ENCODE measurements around the gene TMEM201.
"Not testable (repeated sequence)": the region's sequence is repeated elsewhere in the genome, so short reads cannot be mapped to it uniquely, and the experiment has no call there.

Gene TMEM201, protein sequence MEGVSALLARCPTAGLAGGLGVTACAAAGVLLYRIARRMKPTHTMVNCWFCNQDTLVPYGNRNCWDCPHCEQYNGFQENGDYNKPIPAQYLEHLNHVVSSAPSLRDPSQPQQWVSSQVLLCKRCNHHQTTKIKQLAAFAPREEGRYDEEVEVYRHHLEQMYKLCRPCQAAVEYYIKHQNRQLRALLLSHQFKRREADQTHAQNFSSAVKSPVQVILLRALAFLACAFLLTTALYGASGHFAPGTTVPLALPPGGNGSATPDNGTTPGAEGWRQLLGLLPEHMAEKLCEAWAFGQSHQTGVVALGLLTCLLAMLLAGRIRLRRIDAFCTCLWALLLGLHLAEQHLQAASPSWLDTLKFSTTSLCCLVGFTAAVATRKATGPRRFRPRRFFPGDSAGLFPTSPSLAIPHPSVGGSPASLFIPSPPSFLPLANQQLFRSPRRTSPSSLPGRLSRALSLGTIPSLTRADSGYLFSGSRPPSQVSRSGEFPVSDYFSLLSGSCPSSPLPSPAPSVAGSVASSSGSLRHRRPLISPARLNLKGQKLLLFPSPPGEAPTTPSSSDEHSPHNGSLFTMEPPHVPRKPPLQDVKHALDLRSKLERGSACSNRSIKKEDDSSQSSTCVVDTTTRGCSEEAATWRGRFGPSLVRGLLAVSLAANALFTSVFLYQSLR

DNA sequence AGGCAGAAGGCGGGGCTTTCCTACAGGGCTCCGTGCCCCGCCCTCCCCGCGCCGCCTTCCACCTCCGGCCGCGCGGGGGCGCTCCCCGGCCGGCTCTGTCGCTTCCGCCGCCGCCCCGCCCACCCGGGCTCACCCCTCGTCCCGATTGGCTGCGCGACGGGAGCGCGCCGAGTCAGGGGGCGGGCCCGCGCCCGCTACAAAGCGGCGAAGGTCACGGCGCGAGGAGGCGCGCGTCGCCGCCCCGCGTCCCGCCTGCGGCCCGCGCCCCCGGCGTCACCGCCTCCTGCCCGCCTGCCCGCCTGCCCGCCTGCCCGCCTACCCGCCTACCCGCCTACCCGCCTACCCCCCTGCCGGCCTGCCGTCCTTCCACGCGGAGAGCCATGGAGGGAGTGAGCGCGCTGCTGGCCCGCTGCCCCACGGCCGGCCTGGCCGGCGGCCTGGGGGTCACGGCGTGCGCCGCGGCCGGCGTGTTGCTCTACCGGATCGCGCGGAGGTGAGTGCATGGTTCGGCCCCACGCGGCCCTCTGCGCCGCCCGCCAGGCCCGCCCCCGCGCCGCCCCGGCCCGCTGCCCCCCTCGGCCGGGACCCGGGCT lies at the start of gene TMEM201:
Gene TMEM201, plus strand, starts transcription at position 361 of the 593 bp plus-strand sequence. Its CDS starts 20 bp downstream, at position 381.
- DNase-seq, result peak; percentile 95

DNA sequence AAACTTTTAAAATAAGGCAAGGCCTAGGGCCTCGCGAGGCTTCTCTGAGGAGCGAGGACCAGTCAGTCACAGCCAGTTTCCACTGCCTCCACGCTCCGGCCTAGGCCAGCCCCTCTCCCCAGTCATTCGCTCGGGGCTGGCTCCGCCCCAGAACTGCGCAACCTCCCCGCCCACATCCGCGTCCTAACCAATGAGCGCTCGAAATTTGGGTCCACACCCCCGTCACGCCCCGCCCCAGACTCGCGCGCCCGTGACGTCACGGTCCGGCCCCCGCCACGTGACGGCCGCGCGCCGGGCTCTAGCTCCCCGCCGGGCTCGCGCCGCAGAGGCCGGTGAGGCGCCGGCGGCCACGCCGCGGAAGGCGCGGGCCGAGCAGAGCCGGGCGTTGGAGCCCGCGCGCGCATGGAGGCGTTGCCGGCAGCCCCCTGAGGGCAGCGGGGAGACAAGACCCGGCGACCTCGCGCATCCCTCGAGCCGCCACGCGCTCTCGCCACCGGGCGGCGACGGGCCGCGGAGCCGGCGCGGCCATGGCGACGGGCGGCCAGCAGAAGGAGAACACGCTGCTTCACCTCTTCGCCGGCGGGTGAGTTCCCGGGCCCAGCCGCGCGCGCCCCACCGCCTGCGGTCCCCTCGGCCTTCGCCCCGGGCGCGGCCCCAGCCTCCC lies 49.4 kb upstream of the TMEM201 start, which contains the start of gene SLC25A33:
Gene SLC25A33, plus strand, starts transcription at position 301 of the 664 bp plus-strand sequence. Its CDS starts 227 bp downstream, at position 528.
- peak; percentile 99 for DNase-seq

DNA sequence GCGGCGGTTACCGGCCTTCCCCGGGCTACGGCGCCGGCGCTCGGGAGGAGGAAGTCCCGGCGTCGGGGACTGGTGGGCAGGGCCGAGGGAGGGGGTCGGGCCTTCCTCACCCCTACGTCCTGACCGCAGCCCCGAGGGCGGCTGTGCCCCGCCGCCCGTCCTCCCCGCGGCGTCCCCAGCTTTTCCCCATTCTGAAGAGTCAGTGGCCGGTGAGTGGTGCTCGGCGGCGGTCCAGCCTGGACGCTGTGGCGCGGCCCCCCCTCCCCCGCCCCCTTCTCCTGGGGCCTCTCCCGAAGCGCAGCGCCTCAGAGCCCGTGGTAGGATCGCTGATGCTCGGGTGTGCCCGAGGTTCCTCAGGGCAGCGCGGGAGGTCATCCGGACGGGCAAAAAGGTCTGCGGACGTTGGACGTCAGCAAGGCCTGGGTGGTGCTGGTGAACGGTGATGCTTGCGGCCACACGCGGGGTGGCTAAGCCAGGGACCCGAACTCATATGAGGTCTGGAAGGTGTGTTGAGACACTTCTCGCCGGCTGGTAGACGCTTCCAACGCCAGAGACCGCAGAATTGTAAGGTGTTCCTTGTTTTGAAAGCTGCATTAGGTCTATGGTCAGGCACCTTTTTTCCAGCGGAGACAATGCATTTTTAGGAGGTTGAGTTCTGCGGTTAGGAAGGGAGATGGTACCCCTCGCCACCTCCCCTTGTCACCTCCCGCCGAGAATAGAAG lies 48.7 kb upstream of the TMEM201 start:
- peak; percentile 73 for DNase-seq

DNA sequence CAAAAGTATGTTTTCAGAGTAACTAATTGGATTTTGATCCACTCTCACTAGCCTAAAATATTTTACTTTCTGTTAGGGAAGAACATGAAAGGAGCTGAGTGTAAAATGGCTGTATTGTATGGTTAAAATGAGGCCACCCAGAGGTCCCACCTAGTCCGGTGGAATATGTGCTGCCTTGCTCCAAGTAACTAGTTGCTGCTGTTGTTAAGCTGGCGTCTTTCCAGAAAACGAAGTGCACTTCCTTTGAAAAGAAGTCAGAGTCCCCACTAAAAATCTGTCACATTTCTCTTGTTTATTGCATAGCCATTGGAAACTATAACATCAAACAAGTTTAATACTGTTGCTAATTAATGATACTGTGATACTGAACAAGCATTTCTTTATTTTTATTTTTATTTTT lies 46.3 kb upstream of the TMEM201 start:
- DNase-seq, result no peak

DNA sequence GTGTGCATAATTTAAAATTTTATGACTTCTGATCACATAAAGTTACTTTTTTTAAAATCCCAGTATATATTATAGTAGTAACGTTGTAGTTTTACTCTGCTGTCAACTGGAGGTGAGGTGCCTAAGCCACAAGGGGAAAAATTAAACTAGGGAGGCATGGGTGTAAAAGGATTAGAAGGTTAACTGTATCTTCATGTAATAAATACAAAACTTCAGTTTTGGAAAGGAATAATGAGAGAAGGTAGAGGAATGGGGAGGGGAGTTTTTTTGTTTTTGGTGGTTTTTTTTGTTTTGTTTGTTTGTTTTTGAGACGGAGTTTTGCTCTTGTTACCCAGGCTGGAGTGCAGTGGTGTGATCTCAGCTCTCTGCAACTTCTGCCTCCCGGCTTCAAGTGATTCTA lies 43.8 kb upstream of the TMEM201 start:
- no peak for DNase-seq

DNA sequence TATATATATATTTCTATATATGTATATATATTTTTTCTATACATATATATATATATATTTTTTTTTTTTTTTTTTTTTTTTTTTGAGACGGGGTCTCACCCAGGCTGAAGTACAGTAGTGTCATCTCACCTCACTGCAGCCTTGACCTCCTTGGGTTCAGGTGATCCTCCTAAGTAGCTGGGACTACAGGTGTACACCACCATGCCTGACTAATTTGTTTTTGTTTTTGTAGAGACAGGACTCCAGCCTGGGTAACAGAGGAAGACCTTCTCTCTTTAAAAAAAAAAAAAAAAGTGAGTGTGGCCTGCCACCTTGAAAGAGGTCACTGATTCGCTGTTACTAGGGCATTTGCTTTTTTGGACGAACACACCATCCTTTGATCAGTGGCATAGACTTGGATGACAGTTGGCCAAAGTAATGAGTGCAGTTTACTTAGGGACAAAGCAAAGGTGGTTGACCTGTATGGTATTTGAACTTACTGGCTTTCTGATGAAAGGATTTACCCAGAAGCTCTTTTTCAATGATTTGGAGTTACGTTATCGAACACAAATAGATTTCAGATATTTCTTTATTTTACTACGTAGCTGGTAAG lies 38.7 kb upstream of the TMEM201 start:
- DNase-seq, result no peak

DNA sequence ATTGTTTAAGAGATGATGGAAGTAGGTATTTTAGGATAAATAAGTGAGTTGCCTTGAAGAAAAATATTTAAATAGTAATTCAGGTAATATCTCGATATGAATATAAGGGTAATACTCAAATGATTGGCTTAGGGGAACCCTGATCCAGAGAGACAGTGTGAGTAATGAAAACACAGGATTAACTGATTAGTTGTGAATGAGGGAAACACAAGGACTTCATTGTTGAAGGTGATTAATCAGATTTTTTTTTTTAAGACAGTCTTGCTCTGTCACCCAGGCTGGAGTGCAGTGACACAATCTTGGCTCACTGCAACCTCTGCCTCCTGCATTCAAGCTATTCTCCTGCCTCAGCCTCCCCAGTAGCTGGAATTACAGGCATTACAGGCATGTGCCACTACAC lies 36.7 kb upstream of the TMEM201 start:
- DNase-seq, result no peak

DNA sequence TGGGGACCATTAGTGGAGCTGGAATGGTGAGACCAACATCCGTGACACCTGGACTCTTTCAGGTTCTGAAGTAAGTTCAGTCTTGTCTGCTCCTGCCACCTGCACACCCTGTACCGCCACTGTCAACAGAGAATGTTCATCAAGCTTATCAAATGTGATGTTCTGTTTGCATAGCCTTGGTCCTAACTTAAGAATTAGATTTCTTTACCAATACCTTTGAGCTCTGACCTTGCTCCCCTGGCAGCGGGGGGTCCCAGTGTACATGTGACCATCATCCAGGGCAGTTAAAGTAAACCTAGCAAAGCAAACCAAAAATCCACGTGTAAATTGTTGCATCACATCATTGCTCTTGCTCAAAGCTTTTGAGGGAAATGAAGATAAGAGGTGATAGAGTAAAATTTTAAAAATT lies 35.0 kb upstream of the TMEM201 start:
- no peak for DNase-seq

DNA sequence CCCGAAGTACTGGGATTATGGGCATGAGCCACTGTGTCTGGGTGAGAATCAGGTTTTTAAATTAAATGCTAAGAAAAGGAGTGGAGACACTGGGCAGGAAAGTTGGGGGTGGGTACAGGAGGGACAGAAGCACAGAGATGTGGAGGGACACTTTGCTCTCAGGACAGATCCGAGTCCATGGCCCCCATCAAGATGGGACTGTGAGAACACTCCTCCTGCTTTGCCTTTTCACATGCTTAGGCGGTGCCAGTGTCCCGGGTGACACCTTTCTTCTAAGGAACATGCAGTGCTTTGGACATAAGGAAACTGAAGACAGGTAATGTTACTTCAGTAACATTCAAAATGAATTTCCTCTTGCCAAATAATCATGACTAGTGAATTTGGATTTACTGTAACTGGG lies 32.8 kb upstream of the TMEM201 start:
- no peak for DNase-seq

DNA sequence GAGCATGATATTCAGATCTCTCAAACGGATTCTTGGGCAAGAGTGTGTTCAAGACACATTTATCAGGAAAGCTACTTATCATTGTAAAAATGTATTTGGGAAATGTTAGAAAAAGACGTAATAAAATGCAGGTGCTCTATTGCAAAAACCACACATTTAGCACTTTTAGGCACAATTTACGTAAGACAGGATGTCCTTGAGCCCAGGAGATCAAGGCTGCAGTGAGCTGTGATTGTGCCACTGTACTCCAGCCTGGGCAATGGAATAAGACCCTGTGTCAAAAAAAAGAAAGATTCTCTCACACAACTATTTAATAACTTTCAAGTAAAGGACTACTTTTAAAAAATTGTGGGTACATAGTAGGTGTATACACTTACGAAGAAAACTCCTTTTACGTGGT lies 31.1 kb upstream of the TMEM201 start:
- DNase-seq, result no peak

DNA sequence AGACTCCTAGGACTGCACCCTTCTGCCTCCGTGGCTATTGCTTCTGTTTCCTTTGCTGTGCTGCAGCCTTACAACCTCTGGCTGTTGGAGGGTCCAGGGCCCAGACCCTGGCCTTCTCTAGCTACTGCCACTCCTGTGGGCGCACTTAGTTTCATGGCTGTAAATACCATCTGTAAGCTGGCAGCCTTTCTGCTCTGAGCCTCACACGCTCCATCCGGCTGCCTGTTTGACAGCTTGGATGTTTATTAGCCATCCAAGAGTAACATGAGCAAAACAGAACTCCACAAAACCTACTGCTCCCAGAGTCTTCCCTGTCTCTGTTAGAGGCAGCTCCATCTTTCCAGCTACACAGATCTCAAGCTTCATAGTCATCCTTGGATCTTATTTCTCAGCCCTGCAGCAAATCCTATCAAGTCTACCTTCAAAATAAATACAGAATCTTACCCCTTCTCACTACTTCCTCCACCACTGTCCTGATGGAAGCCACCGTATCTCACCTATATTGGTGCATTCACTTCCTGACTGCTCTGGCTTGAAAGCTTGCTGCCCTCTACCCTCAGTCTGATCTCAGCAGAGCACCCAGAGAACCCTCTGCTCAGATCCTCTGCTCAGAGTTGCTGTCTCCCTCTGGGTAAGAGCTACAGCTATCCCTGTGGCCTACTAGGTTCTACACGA lies 30.3 kb upstream of the TMEM201 start:
- DNase-seq, result no peak

DNA sequence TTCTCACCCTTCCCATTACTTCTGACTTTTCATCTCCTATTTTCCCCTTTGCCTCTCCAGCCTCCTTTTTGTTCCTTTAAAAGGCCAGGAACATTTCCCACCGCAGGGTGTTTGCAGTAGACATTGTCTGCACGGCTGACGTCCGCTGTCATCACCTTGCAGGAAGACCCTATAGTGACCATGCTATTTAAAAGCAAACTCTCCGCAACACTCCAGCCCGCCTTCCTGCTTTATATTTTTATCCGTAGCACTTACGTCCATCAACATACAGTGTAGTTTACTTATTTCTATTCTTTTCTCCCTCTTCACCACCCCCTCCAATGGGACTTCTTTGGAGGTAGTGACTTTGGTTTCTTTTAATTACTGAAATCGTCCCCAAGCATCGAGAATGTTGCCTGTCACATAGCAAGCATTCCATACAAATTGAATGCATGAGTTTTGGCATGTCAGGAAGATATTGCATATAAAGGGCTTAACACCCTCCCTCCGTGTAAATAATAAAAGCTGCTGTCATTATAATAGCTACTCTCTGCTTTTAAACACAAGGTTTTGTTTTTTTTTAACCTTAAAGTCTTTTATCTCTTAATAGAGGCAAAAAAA lies 29.7 kb upstream of the TMEM201 start:
- no peak for DNase-seq

DNA sequence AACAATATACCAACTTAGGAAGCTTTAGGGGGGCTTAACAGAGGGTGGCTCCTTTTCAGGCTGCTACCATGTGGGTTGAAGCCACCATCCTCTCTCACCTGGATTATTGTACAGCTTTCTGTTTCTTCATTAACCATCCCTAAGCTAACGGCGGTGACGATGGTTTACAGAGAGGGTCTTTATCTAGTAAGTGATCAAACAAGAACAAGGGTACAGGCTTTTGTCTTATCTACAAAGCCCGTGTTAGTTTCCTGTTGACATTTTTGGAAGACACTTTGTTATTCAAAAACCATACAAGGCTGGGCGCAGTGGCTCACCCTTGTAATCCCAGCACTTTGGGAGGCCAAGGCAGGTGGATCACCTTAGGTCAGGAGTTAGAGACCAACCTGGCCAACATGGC lies 29.0 kb upstream of the TMEM201 start:
- no peak for DNase-seq

DNA sequence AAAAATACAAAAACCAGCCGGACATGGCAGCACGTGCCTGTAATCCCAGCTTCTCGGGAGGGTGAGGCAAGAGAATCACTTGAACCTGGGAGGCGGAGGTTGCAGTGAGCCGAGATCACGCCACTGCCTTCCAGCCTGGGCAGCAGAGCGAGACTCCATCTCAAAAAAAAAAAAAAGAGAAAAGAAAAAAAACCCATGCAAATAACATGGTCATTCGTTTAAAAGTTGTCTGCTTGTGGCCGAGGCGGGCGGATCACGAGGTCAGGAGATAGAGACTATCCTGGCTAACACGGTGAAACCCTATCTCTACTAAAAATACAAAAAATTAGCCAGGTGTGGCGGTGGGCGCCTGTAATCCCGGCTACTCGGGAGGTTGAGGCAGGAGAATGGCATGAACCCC lies 28.6 kb upstream of the TMEM201 start:
- not testable (repeated sequence) for DNase-seq

DNA sequence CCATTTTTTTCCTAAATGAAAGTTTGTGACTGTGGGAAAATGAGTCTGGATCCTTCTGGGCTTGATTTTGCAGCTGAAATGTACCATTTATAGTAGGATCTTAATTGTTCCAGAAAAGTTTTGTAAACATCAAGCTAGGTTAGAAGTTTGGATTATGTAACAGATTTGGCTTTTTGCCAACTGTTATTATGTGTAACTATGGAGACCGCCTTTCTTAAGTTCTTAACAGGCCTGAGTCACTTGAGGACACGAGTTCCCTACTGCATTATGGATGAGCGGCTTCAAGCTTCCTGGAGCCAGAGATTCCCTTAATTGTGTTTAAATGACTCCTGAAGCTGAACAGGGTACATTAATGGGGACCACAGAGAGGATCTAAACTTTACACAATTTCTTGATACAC lies 27.3 kb upstream of the TMEM201 start:
- DNase-seq, result no peak

DNA sequence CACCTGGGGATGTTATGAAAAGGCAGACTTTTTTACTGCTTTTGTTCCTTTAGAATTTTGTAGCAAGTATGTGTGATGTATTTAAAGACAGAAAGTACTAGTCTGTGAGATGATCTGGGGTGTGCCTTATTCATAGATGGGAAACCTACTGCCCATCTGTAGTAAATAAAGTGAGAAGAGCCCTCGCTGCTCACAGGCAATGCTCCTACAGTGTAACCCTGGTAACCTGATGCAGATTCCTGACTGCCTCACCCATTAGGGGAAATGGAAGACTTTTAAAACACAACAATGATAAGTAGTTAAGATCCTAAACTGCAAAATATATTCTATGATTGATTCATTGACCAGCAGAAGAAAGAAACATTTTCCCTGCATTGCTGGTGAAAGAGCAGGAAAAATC lies 19.4 kb upstream of the TMEM201 start:
- no peak for DNase-seq

DNA sequence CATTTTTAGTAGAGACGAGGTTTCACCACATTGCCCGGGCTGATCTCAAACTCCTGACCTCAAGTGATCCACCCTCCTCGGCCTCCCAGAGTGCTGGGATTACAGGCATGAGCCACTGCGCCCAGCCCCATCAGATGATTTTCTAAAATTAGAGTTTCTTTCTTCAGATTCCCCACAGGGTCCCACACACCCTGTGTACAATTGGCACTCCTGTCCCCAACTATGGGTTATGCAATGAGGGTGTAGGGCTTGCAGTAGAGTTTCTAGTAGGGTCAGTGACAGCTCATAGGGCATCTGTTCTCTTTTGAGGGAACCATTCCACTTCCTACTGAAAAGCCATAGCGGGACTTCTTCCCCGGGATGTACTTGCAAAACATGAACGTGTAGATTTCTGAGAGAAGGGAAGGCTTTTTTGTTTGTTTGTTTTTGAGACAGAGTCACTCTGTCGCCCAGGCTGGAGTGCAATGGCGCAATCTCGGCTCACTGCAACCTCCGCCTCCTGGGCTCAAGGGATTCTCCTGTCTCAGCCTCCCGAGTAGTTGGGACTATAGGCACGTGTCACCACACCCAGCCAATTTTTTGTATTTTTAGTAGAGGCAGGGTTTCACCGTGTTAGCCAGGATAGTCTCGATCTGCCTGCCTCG lies 17.7 kb upstream of the TMEM201 start:
- not testable (repeated sequence) for DNase-seq

DNA sequence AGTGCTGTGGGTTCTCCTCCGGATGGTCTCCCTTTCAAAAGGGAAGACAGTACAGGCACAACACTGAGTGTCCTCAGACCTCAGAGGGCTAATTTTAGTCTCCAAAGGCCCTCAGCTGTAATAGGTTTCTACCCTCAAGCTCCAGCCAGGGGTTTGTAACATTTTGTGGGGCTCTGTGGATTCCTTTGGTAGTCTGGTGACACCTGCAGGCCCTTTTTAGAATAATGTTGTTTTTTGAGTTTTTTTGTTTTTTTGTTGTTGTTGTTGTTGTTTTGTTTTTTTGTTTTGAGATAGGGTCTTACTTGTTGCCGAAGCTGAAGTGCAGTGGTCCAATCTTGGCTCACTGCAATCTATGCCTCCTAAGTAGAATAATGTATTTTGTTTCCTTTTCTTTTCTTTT lies 15.0 kb upstream of the TMEM201 start:
- no peak for DNase-seq

DNA sequence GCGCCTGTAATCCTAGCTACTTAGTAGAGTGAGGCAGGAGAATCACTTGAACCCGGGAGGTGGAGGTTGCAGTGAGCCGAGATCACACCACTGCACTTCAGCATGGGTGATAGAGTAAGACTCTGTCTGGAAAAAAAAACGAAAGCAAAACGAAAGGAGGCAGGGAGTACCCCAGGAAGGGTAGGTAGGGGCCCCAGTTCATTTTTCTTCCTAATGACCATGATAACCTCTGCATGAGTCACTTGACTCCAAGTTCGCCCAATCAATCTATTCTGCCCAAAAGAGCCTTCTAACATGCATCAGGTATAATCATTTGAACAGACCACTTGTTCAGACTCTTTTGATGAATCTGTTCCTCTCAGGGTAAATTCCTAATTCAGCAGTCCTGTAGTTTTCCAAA lies 13.2 kb upstream of the TMEM201 start:
- no peak for DNase-seq

DNA sequence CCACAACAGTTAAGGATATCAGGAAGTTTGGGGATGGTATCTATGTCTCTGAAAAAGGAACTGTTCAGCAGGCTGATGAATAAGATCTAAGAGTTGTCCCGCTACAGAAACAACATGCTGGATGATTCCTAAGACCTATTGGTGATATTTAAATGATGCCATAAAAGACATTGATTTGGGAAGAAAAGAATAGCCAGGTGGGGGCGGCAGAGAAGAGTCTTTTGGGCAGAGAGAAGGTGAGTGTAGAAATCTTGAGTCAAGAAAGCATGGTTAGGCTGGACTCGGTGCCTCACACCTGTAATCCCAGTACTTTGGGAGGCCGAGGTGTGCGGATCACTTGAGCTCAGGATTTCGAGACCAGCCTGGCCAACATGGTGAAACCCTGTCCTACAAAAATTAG lies 11.8 kb upstream of the TMEM201 start:
- DNase-seq, result no peak

DNA sequence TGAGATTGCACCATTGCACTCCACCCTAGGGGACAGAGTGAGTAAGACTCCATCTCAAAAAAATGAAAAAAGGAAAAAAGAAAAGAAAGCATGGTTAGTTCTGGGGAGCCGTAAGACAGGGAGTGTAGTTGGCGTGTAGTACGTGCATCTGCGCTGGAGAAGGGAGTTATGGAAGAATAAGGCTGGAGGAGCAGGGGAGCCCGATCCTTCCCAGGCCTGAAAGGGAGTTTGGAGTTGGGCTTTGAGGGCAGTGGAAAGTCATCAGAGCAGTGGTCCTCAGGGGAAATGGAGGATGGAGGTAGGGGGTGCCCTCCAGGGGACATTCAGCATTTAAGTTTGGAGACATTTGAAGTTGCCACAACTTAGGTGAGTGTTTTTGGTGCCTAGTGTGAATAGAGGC lies 11.3 kb upstream of the TMEM201 start:
- DNase-seq, result no peak
